GM12801 (cell line): ENCODE results near the gene ANKAR.

Experiments
- CTCF ChIP-seq: IDR thresholded peaks from one replicate; pipeline ENCODE4 v1.5.1; 2011; ENCODE audit warnings: control low read depth; ENCODE audit not compliant: insufficient read length; ENCODE audit errors: extremely low read depth

Gene ANKAR

GRCh38 chr2:189674374-189675112, at the start of gene ANKAR:
TSS of gene ANKAR (plus strand) at chr2:189674670. CDS start at chr2:189676491, 1,821 bp downstream.
- no peak for TF ChIP-seq CTCF

- TF ChIP-seq CTCF, result no peak
Measured at GRCh38 chr2:189625636-189626035, 48.8 kb upstream of the ANKAR start.

GRCh38 chr2:189627789-189628188, 46.7 kb upstream of the ANKAR start:
- no peak for TF ChIP-seq CTCF

GRCh38 chr2:189628817-189629530, 45.5 kb upstream of the ANKAR start:
- TF ChIP-seq CTCF, result no peak

- no peak for TF ChIP-seq CTCF
Measured at GRCh38 chr2:189629531-189630453, 44.7 kb upstream of the ANKAR start.

- no peak for TF ChIP-seq CTCF
Measured at GRCh38 chr2:189631849-189632248, 42.6 kb upstream of the ANKAR start.

- TF ChIP-seq CTCF, result no peak
Measured at GRCh38 chr2:189633392-189633811, 41.1 kb upstream of the ANKAR start.
